B cell (primary cell): ENCODE results near the gene GLB1L. TPM values are rescaled to one million over a fixed set of nuclear protein-coding genes. Genes with fewer than 3 reads are reported as not detected.

Source experiments
- ATAC-seq: fragments of 200-7000 bp; cut with Tn5 transposase; one replicate; pipeline ENCODE4 v1.10.0; 2021; ENCODE audit warnings: low read depth, mild to moderate bottlenecking, moderate number of reproducible peaks, moderate library complexity
- CTCF ChIA-PET: fragments of 350-600 bp; sonication (Branson Sonifier 250); formaldehyde crosslinking; loops from one replicate; lab custom pipeline; 2021; ENCODE audit warnings: antibody characterized with exemption, inconsistent platforms; lab: Charles Lee
- POLR2A ChIA-PET: fragments of 350-600 bp; sonication (Branson Sonifier 250); formaldehyde crosslinking; loops from one replicate; lab custom pipeline; 2021; ENCODE audit warnings: antibody characterized with exemption; lab: Charles Lee
- DNase-seq: peaks from one replicate; pipeline ENCODE4 v3.0.0; 2013
- H2AFZ ChIP-seq: 2 replicates; pipeline ENCODE4 v1.6.1; 2012; ENCODE audit warnings: mild to moderate bottlenecking, low read depth, low read length; ENCODE audit not compliant: insufficient read depth, poor library complexity, severe bottlenecking
- H3K27ac ChIP-seq, 2 donors: 1 replicate in 1 of 2; 2 replicates in 1 of 2; pipeline ENCODE4 v1.5.1; 2012 to 2013; ENCODE audit warnings: low read length in 2 of 2, mild to moderate bottlenecking in 2 of 2, moderate library complexity in 1 of 2
- H3K27me3 ChIP-seq, 4 experiments: fragments of 200-600 bp in 1 of 4; sonication (generic) in 1 of 4; replicated peaks in 1 of 4; 1 replicate in 2 of 4; 2 replicates in 2 of 4; pipeline versions ENCODE4 v1.6.1 to v1.7.0; 2013 to 2016; ENCODE audit warnings: low read length in 3 of 4, mild to moderate bottlenecking in 2 of 4, mixed read lengths in 1 of 4, moderate library complexity in 1 of 4; ENCODE audit not compliant: insufficient read depth in 4 of 4, control insufficient read depth in 3 of 4; ENCODE audit errors: control extremely low read depth in 1 of 4
- H3K36me3 ChIP-seq, 2 experiments: replicated peaks in 1 of 2; 1 replicate in 1 of 2; 2 replicates in 1 of 2; pipeline versions ENCODE4 v1.6.1 to v1.7.1; 2013; ENCODE audit warnings: low read length in 1 of 2; ENCODE audit not compliant: insufficient read depth in 2 of 2, control insufficient read depth in 1 of 2; ENCODE audit errors: control extremely low read depth in 1 of 2, extremely low read depth in 1 of 2
- H3K4me1 ChIP-seq, 2 donors: fragments of 200-600 bp in 1 of 2; sonication (generic) in 1 of 2; 1 replicate in 1 of 2; 2 replicates in 1 of 2; pipeline versions ENCODE4 v1.5.1 to v1.6.1; 2013 to 2017; ENCODE audit warnings: low read length in 2 of 2; ENCODE audit not compliant: control insufficient read depth in 2 of 2, insufficient read depth in 2 of 2
- H3K4me2 ChIP-seq: replicated peaks from 2 replicates; pipeline ENCODE3; 2012; ENCODE audit warnings: mild to moderate bottlenecking, low read depth, low read length; ENCODE audit not compliant: poor library complexity, severe bottlenecking
- H3K4me3 ChIP-seq, 5 experiments: fragments of 200-600 bp in 1 of 5; sonication (generic) in 1 of 5; 1 replicate in 3 of 5; 2 replicates in 2 of 5; pipeline versions ENCODE4 v1.5.1 to v1.7.0; 2011 to 2016; ENCODE audit warnings: low read length in 4 of 5, mild to moderate bottlenecking in 4 of 5, low read depth in 2 of 5, control low read depth in 1 of 5, moderate library complexity in 1 of 5; ENCODE audit not compliant: insufficient read depth in 1 of 5; ENCODE audit errors: control extremely low read depth in 1 of 5, extremely low read depth in 1 of 5
- H3K79me2 ChIP-seq: fragments of 200-600 bp; sonication (generic); one replicate; pipeline ENCODE4 v1.6.0; 2016; ENCODE audit warnings: low read length; ENCODE audit not compliant: control insufficient read depth, insufficient read depth
- H3K9ac ChIP-seq: fragments of 200-600 bp; sonication (generic); 2 replicates; pipeline ENCODE4 v1.6.1; 2017; ENCODE audit warnings: mild to moderate bottlenecking, low read length, moderate library complexity
- H3K9me3 ChIP-seq, 3 donors: one replicate each; pipeline versions ENCODE4 v1.6.1 to v1.7.1; 2013; ENCODE audit warnings: low read length in 2 of 3; ENCODE audit not compliant: control insufficient read depth in 2 of 3, insufficient read depth in 1 of 3; ENCODE audit errors: control extremely low read depth in 1 of 3
- H4K20me1 ChIP-seq: 2 replicates; pipeline ENCODE4 v1.6.0; 2012; ENCODE audit warnings: mild to moderate bottlenecking, low read length; ENCODE audit not compliant: insufficient read depth, control insufficient read depth, poor library complexity, severe bottlenecking
- H3K27ac Mint-ChIP-seq: one replicate; pipeline ENCODE4 v1.8.0; 2021; ENCODE audit warnings: mixed read lengths
- H3K27me3 Mint-ChIP-seq: one replicate; pipeline ENCODE4 v1.8.0; 2021; ENCODE audit warnings: mixed read lengths
- H3K4me1 Mint-ChIP-seq: one replicate; pipeline ENCODE4 v1.8.0; 2021; ENCODE audit warnings: mixed read lengths
- H3K4me3 Mint-ChIP-seq: one replicate; pipeline ENCODE4 v1.8.0; 2021; ENCODE audit warnings: mixed read lengths
- H3K9me3 Mint-ChIP-seq: one replicate; pipeline ENCODE4 v1.8.0; 2022; ENCODE audit warnings: mixed read lengths; ENCODE audit not compliant: insufficient read depth
- EZH2 ChIP-seq: IDR thresholded peaks from 2 replicates; pipeline ENCODE4 v1.6.1; 2012; ENCODE audit warnings: borderline replicate concordance, low read depth, mild to moderate bottlenecking, moderate library complexity, low read length; ENCODE audit not compliant: insufficient read depth, poor library complexity, severe bottlenecking
- WGBS: methylation state at CpG from one replicate; pipeline ENCODE4 v1.1.5; 2013; ENCODE audit warnings: missing lambda C conversion rate; ENCODE audit not compliant: insufficient coverage; 5-methylcytosine and 5-hydroxymethylcytosine counted together
- intact Hi-C: fragments of 100-400 bp; cut with micrococcal nuclease; formaldehyde crosslinking; loops from one replicate; pipeline ENCODE4 v1.10.0; 2022
- polyA plus RNA-seq: library from polyadenylated mRNA; depleted of rRNA; stranded (reverse); fragments of >200 nt; gene quantifications from 2 replicates; pipeline ENCODE4 v1.2.3, GENCODE V29; 2012
- total RNA-seq, 2 donors: library from RNA; stranded (reverse); fragments of 120-200 nt in 1 of 2; gene quantifications; 1 replicate in 1 of 2; 2 replicates in 1 of 2; pipeline versions ENCODE4 v1.2.3 to v1.2.4, GENCODE V29; 2013 to 2022
- TF ChIP-seq, protein P1 (sequence below): fragments of 200-600 bp; IDR thresholded peaks from one replicate; pipeline ENCODE4 v1.8.0; 2022; ENCODE audit warnings: antibody characterized with exemption, mild to moderate bottlenecking

Gene GLB1L
- total and polyA plus RNA-seq, 2 donors (not counting 1 experiment from before 2014, with no cell fraction given) = 2.4 to 4.1 TPM

DNA sequence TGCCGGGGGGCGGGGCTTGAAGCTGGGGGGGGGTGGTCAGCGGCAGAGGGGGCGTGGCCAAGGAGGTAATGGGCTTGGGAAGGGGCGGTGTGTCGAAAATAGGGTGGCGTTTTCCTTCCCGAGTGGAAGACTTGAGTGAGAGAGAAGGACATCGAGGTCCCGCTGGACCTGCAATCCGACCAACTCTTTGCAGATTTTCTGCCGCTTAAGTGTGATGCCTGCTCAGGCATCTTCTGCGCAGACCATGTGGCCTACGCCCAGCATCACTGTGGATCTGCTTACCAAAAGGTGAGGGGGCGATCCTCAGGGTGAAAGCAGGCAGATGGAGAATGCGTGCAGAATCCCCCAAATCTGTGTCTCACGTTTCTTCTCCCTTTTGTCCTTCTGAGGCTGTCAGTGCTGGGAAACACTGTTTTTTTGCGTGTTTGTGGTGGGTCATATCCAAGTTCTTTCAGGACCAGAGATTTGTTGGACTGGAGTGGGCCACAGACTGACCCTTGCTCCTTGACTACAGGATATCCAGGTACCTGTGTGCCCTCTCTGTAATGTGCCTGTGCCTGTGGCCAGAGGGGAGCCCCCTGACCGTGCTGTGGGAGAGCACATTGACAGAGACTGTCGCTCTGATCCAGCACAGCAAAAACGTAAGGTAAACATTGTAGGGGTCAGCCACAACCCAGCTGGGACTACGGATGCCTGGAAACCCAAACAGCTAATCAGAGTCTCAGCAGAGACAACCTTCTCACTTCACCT lies 37.9 kb downstream of the GLB1L start:
- H3K27ac ChIP-seq = peak overlapping the region; percentile 75 to 94
- H3K27me3 ChIP-seq = no peaks in the 10 kb centered on the region
- peak overlapping the region; percentile 53 to 78 (median 71) for H3K4me3 ChIP-seq
- peak overlapping the region; percentile 80 for H3K4me2 ChIP-seq
- TF ChIP-seq, protein P1, sequence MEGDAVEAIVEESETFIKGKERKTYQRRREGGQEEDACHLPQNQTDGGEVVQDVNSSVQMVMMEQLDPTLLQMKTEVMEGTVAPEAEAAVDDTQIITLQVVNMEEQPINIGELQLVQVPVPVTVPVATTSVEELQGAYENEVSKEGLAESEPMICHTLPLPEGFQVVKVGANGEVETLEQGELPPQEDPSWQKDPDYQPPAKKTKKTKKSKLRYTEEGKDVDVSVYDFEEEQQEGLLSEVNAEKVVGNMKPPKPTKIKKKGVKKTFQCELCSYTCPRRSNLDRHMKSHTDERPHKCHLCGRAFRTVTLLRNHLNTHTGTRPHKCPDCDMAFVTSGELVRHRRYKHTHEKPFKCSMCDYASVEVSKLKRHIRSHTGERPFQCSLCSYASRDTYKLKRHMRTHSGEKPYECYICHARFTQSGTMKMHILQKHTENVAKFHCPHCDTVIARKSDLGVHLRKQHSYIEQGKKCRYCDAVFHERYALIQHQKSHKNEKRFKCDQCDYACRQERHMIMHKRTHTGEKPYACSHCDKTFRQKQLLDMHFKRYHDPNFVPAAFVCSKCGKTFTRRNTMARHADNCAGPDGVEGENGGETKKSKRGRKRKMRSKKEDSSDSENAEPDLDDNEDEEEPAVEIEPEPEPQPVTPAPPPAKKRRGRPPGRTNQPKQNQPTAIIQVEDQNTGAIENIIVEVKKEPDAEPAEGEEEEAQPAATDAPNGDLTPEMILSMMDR = no peak
- no peak for TF ChIP-seq EZH2
- POLR2A ChIA-PET = interaction anchor here (0.6 to 3.0 kb wide), 16 partner anchors 10 to 181 kb away, joined by 3 to 46 read pairs (median 7); partner anchors contain the start of genes ANKZF1, ATG9A, CNPPD1 and DNAJB2
- WGBS = 33% methylated on average over 18 of the region's 22 CpGs
- peak overlapping the region; percentile 71 for H3K9ac ChIP-seq
- intact Hi-C loops = loop anchor here (1.0 to 2.0 kb wide), 2 partner anchors 22 to 37 kb away; partner anchors contain the start of genes ANKZF1, ATG9A, GLB1L and STK16
- no peaks in the 10 kb centered on the region for H3K9me3 ChIP-seq
- CTCF ChIA-PET = interaction anchor here (1.0 to 5.7 kb wide), 10 partner anchors 12 to 180 kb away, joined by 3 to 63 read pairs (median 5); partner anchors contain the start of genes ABCB6, ANKZF1, ATG9A and CNPPD1
- H3K4me1 ChIP-seq = peaks cover 16 to 23% of the 10 kb centered on the region in 2 donors
- H3K4me3 Mint-ChIP-seq = peak overlapping the region; percentile 96
- H3K36me3 ChIP-seq = peaks cover 7 to 24% of the 10 kb centered on the region in 2 experiments
- peak overlapping the region; percentile 79 for H2AFZ ChIP-seq
- H3K4me1 Mint-ChIP-seq = peaks cover 28% of the 10 kb centered on the region
- peaks cover 14% of the 10 kb centered on the region for H4K20me1 ChIP-seq
- H3K27ac Mint-ChIP-seq = peak overlapping the region; percentile 98
- DNase-seq = no peak
- no peaks in the 10 kb centered on the region for H3K27me3 Mint-ChIP-seq
- H3K79me2 ChIP-seq = peaks cover 6% of the 10 kb centered on the region
- no peaks in the 10 kb centered on the region for H3K9me3 Mint-ChIP-seq
- no peak for ATAC-seq
